HG03521 (cell line): ENCODE measurements around the gene LMAN2.
"Not testable (repeated sequence)": the region's sequence is repeated elsewhere in the genome, so short reads cannot be mapped to it uniquely, and the experiment has no call there.

ENCODE experiments used
- ATAC-seq: cut with Tn5 transposase; IDR thresholded peaks from one replicate; pipeline ENCODE4 v1.9.1; 2021; ENCODE audit warnings: mild to moderate bottlenecking, moderate library complexity; ENCODE audit not compliant: unreplicated experiment

LMAN2 gene

GRCh38 chr5:177350776-177351391 is 584 bp downstream of the LMAN2 start:
- ATAC-seq: no peak

DNA sequence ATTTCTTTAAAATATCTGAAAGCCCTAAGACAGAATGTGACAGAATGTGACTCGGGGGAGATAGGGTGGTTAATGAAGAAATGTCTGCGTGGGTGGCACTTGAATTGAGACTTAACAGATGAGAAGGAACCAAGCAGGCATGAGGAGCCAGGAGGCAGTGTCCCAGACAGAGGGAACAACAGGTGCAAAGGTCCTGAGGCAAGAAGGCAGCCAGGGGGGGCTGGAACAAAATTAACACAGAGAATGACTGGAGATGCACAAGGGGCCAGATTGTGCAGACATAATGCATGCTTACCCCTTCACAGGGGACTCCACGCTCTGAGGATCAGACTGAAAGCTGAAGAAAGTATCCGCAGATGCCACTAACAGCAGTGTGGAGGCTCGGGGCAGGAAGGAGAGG is 1.7 kb downstream of the LMAN2 start:
- no peak for ATAC-seq

DNA sequence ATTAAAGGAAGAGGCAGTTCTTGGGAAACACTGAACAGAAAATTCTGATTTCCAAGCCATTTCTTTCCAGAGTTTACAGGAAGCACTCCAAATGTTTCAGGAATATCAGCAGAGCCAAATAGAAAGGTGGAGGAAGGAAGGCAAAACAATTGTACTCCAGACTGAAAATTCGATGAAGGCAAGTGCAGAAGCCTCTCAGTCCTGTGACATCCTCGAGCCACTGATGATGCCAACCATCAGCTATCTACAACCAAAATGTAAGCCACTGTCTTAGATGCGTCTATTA is 2.2 kb downstream of the LMAN2 start:
- no peak for ATAC-seq

DNA sequence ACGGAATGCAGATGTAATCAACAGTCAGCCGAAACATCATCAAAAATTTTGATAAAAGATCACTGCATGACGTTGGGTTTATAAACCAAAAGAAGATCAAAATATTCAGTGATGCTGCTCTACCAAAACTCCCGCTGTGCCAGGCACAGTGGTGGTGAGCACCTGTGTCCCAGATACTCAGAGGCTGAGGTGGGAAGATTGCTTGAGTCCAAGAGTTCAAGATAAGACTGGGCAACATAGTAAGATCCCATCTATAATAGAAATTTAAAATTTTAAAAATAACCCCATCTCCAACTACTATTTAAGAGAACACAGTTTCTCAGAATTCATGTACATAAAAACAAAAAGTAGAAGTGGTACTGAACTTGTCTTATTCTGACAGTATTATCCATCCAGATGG is 3.8 kb downstream of the LMAN2 start:
- ATAC-seq: no peak

GRCh38 chr5:177346820-177347219 is 4.6 kb downstream of the LMAN2 start:
- ATAC-seq: no peak

DNA sequence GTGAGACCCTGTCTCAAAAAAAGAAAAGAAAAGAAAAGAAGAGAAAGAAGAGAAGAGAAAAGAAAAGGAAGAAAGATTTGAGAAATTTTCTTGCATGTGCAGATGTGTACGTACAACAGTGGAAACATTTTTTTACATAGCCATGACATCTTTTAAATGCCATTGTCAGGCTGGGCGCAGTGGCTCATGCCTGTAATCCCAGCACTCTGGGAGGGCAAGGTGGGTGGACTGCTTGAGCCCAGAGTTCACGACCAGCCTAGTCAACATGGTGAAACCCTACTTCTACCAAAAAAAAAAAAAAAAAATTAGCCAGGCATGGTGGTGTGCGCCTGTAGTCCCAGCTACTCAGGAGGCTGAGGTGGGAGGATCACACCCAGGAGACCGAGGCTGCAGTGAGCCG is 6.6 kb downstream of the LMAN2 start:
- no peak for ATAC-seq

GRCh38 chr5:177343777-177344176 is 7.7 kb downstream of the LMAN2 start:
- no peak for ATAC-seq

GRCh38 chr5:177343000-177343399 is 8.5 kb downstream of the LMAN2 start:
- ATAC-seq: not testable (repeated sequence)

GRCh38 chr5:177339107-177339638 is 12.3 kb downstream of the LMAN2 start:
- ATAC-seq: no peak

GRCh38 chr5:177338251-177339106 is 13.0 kb downstream of the LMAN2 start:
- no peak for ATAC-seq

DNA sequence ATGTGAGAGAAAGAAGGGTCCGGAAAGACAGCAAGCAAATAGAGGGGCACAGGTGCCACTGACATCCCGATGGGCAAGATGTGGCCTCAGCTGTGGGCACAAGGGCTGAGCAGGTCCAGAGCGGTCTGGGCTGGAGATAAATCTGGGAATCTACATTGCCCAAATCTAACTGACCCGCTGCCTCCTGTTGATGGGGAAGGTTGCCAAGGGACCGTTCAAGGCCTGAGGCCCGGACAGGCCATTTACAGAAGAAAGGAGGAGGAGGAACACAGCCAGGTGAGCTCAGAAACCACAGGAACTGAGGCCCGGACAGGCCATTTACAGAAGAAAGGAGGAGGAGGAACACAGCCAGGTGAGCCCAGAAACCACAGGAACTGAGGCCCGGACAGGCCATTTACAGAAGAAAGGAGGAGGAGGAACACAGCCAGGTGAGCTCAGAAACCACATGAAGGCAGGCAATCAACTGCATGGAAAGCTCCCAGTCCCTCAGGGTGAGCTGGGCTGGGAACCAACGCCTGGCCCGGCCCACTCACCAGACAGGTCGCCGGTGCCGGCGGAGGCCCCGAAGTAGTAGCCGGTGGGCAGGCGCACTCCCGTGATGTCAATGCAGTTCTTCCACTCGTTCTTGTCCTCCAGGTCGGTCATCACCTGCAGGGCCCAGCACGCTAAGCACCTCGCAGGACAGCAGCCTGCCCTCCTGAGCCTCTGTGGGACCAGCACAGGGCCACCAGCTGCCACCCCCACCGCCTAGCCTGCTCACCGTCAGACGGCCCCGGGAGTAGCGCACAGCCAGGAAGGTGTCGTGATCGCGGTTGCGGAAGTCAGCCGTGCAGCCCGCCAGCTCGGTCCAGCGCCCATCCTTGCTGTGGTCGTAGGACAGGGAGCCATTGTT is 14.6 kb downstream of the LMAN2 start:
- no peak for ATAC-seq

DNA sequence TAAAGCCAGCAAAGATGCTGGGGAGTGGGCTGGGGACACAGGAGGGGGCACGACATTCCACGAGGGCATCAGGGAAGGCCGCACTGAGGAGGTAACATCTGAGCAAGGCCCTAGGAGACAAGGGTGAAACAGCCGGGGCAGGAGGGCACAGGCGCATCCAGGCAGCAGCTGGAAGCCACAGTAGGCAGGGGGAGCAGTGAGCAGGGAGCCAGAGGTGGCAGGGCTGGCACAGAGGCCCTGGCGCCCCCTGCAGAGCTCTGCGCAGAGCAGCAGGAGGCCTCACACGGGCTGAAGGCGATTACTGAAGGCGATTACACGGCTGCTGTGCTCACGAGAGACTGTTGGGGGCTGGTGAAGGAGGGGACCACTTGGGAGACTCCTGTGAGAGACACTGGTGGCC is 15.4 kb downstream of the LMAN2 start:
- ATAC-seq: no peak

GRCh38 chr5:177335701-177336065 is 15.8 kb downstream of the LMAN2 start:
- no peak for ATAC-seq

GRCh38 chr5:177334781-177335700 is 16.4 kb downstream of the LMAN2 start:
- no peak for ATAC-seq

- ATAC-seq: no peak
Observed at GRCh38 chr5:177334155-177334551, 17.3 kb downstream of the LMAN2 start.

GRCh38 chr5:177333420-177334154 is 17.9 kb downstream of the LMAN2 start:
- ATAC-seq: no peak

DNA sequence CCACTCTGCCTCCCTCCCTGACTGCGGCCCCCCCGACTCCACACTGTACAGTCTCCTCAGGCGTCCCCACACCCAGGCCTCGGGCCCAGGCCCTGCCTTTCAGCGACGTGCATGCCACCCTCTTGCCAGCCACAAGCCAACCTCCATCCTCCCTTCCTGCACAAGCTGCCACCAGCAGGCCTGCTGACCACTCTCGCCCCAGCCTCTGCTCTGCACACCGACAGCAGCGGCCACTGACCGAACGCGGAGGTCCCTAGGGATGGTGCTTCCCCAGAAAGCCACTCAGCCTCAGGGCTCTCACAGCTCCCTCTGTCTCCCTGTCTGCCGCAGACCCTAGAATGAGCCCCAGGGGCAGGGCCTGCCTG is 18.6 kb downstream of the LMAN2 start:
- no peak for ATAC-seq

- no peak for ATAC-seq
Observed at GRCh38 chr5:177332031-177332895, 19.2 kb downstream of the LMAN2 start.
